Suprapubic skin (tissue), 4 donors: Measurements from ENCODE around the gene LUC7L2.

ENCODE experiments used
- CTCF ChIP-seq, 2 donors: fragments of 200-600 bp in 1 of 2; fragments of 450-650 bp in 1 of 2; sonication (generic) in 1 of 2; IDR thresholded peaks; one replicate each; pipeline ENCODE4 v1.5.1; 2016 to 2019; ENCODE audit warnings: antibody characterized with exemption in 2 of 2, mild to moderate bottlenecking in 1 of 2, moderate library complexity in 1 of 2
- EP300 ChIP-seq: sonication (generic); formaldehyde crosslinking; IDR thresholded peaks from one replicate; pipeline ENCODE4 v1.6.1; 2017; ENCODE audit warnings: antibody characterized with exemption
- POLR2A ChIP-seq, 2 donors: fragments of 450-650 bp; IDR thresholded peaks; one replicate each; pipeline ENCODE4 v1.6.1; 2017; ENCODE audit warnings: antibody characterized with exemption in 2 of 2, mild to moderate bottlenecking in 2 of 2, moderate library complexity in 2 of 2
- POLR2AphosphoS5 ChIP-seq, 3 donors: sonication (generic); formaldehyde crosslinking; IDR thresholded peaks; one replicate each; pipeline ENCODE4 v1.6.1; 2017; ENCODE audit warnings: antibody characterized with exemption in 3 of 3

GRCh38 chr7:139362302-139362701 lies 2.6 kb downstream of the LUC7L2 start:
- no peak for TF ChIP-seq CTCF (IDR thresholded peaks at IDR 0.05)
- no peak for TF ChIP-seq POLR2AphosphoS5 (IDR thresholded peaks at IDR 0.05)
- TF ChIP-seq POLR2A (IDR thresholded peaks at IDR 0.05), result no peak
- TF ChIP-seq EP300, result no peak
